ENCODE results near the gene MTFP1. TPM values are rescaled to one million over a fixed set of nuclear protein-coding genes. Genes with fewer than 3 reads are reported as not detected.

Gene MTFP1
- total and polyA plus RNA-seq, 2 of the 4 experiments (the other 2 are of a cell fraction), result 7.3 to 7.7 TPM

GRCh38 chr22:30396871-30397655, 28.5 kb upstream of the MTFP1 start, which contains the start of gene SEC14L2:
SEC14L2 (plus strand) TSS chr22:30397018; CDS start chr22:30397117, 99 bp downstream.
- dilution Hi-C loops (cut with HindIII; ENCODE audit: low sequenced_read_pairs, unreplicated experiment), result no loop called here
- Histone ChIP-seq H3K27me3 (ENCODE audit: control insufficient read depth, insufficient read depth, low read length) (no peaks in the 10 kb centered on the region), H4K91ac (ENCODE audit: insufficient read depth, low read depth, low read length) (peak within 1 kb of the TSS; percentile 53), H3K4me1 (ENCODE audit: control insufficient read depth, insufficient read depth, low read length) (peaks cover 15% of the 10 kb centered on the region), H2BK15ac (ENCODE audit: low read depth, low read length) (no peak within 1 kb of the TSS), H4K5ac (ENCODE audit: low read depth, low read length) (peak within 1 kb of the TSS; percentile 39; the same call in 1 of the 2 replicates), H2AK9ac (replicated peaks; ENCODE audit: low read depth, low read length, poor library complexity) (peak within 1 kb of the TSS; percentile 89), H2BK20ac (ENCODE audit: low read depth, low read length) (peak within 1 kb of the TSS; percentile 24; the same call in 1 of the 2 replicates), H3K4me2 (ENCODE audit: low read depth, low read length) (peak within 1 kb of the TSS; percentile 94), H3K18ac (ENCODE audit: low read depth, low read length) (peak within 1 kb of the TSS; percentile 36; the same call in 1 of the 2 replicates), H3K79me1 (ENCODE audit: low read depth in 1 of 2, low read length in 2 of 2) (peaks cover 17 to 38% of the 10 kb centered on the region in 2 experiments), H3K9ac (ENCODE audit: low read depth, low read length) (peak within 1 kb of the TSS; percentile 84), H3K4ac (ENCODE audit: low read depth, low read length) (peak within 1 kb of the TSS; percentile 72), H2BK5ac (ENCODE audit: low read depth, low read length, poor library complexity, severe bottlenecking) (peak within 1 kb of the TSS; percentile 57), H3K23ac (ENCODE audit: low read depth, low read length) (peak within 1 kb of the TSS; percentile 97), H4K8ac (ENCODE audit: low read depth in 2 of 2, low read length in 2 of 2) (peak within 1 kb of the TSS; percentile 40 to 78; a peak in 3 of 4 replicates), H3K14ac (replicated peaks; ENCODE audit: low read depth, low read length) (peak within 1 kb of the TSS; percentile 97), H4K20me1 (ENCODE audit: insufficient read depth, low read length) (peaks cover 16% of the 10 kb centered on the region), H2AK5ac (ENCODE audit: low read depth, low read length) (peak within 1 kb of the TSS; percentile 86), H3K9me1 (ENCODE audit: insufficient read depth, low read length) (peaks cover 13% of the 10 kb centered on the region), H3K9me3 (ENCODE audit: control insufficient read depth, insufficient read depth, low read length) (no peaks in the 10 kb centered on the region), H3K4me3 (ENCODE audit: insufficient read depth, low read depth, low read length) (peak within 1 kb of the TSS; percentile 90), H2BK120ac (ENCODE audit: low read depth, low read length) (peak within 1 kb of the TSS; percentile 52), H3K56ac (ENCODE audit: extremely low read depth, insufficient read depth, low read length) (0 out of 2 replicates have a peak within 1 kb of the TSS, but pooled peaks have one; percentile 57), H3K27ac (ENCODE audit: insufficient read depth, low read length) (peak within 1 kb of the TSS; percentile 63; the same call in 1 of the 2 replicates), H3K36me3 (ENCODE audit: control insufficient read depth, insufficient read depth, low read length) (peaks cover 2% of the 10 kb centered on the region; the same call in 1 of the 2 replicates), H2AFZ (replicated peaks; ENCODE audit: low read length, poor library complexity) (peak within 1 kb of the TSS; percentile 94)
- TF ChIP-seq MXI1 (IDR thresholded peaks at IDR 0.05; ENCODE audit: borderline replicate concordance, low read depth, low read length), result no peak
- 0 out of 2 replicates have a peak, but pooled peaks have one; percentile 43 for TF ChIP-seq POLR2A (IDR thresholded peaks at IDR 0.05; ENCODE audit: low read depth, low read length)
- TF ChIP-seq RCOR1 (IDR thresholded peaks at IDR 0.05; ENCODE audit: insufficient replicate concordance, low read length), result no peak
- TF ChIP-seq MAZ (IDR thresholded peaks at IDR 0.05; ENCODE audit: borderline replicate concordance, low read depth, low read length), result 0 out of 2 replicates have a peak, but pooled peaks have one; percentile 35
- no peak for TF ChIP-seq BHLHE40 (IDR thresholded peaks at IDR 0.05; ENCODE audit: low read depth, low read length)
- POLR2A ChIA-PET (ENCODE audit: unreplicated experiment), result interaction anchor here (1.2 kb wide), 1 partner anchor 27 kb away, joined by 3 read pairs; no protein-coding TSS in a partner anchor
- CTCF ChIA-PET, result interaction anchor here (0.6 to 0.7 kb wide), 2 partner anchors 27 to 109 kb away, joined by 3 to 5 read pairs; no protein-coding TSS in a partner anchor
- in situ Hi-C loops (cut with MboI; ENCODE audit: low sequenced_read_pairs), result loop anchor here (10.0 kb wide), 2 partner anchors 88 to 292 kb away; no protein-coding TSS in a partner anchor
- intact Hi-C loops (cut with micrococcal nuclease), result no loop called here
- WGBS, 2 experiments (ENCODE audit: extremely low coverage in 2 of 2, insufficient read length in 1 of 2), result 2% methylated on average over 9 of the region's 56 CpGs; no CpG with 5 or more reads in 1 of the 2 experiments
- no TSS peak for BruUV-seq (replicated peaks)
- DNase-seq, result peak; percentile 26
- ATAC-seq (ENCODE audit: low read depth), result peak; percentile 89
